Renal pelvis (tissue), 12 donors: ENCODE measurements around the gene NDUFS7. TPM values are rescaled to one million over a fixed set of nuclear protein-coding genes. Genes with fewer than 3 reads are reported as not detected.

Source experiments
- DNase-seq: peaks from one replicate; pipeline ENCODE4 v3.0.0-alpha.2; 2013
- long read RNA-seq, 16 experiments: transcript quantifications; one replicate each; lab custom pipeline, GENCODE V29; 2026
- polyA plus RNA-seq, 3 donors: library from polyadenylated mRNA; unstranded; fragments of 120-200 nt; gene quantifications; one replicate each; pipeline ENCODE4 v1.2.1, GENCODE V29; 2013; ENCODE audit not compliant: insufficient read length in 3 of 3

The NDUFS7 gene
- 10 to 100 TPM; 76.0 to 98.5 (median 94.2) TPM for polyA plus RNA-seq
- long read RNA-seq, donor 1, transcript NDUFS7-217 (1 exons, 3,743 nt): minor isoform, 10 of 80 reads
- long read RNA-seq, donor 1, transcript NDUFS7-201 (8 exons, 1,039 nt): major isoform, 67 of 80 reads
- long read RNA-seq, donor 1, partial matches to known transcripts: 0 of 80 reads
- long read RNA-seq, donor 1, other reads (novel, unspliced or antisense): 0 of 80 reads
- long read RNA-seq, donor 2, transcript NDUFS7-201 (8 exons, 1,039 nt): major isoform, 77 of 100 reads
- long read RNA-seq, donor 2, transcript NDUFS7-217 (1 exons, 3,743 nt): minor isoform, 6 of 100 reads
- long read RNA-seq, donor 2, partial matches to known transcripts: 6 of 100 reads
- long read RNA-seq, donor 2, other reads (novel, unspliced or antisense): 7 of 100 reads
- long read RNA-seq, donor 3, transcript NDUFS7-201 (8 exons, 1,039 nt): major isoform, 66 of 88 reads
- long read RNA-seq, donor 3, partial matches to known transcripts: 15 of 88 reads
- long read RNA-seq, donor 3, other reads (novel, unspliced or antisense): 0 of 88 reads
- long read RNA-seq, donor 4, transcript NDUFS7-201 (8 exons, 1,039 nt): major isoform, 89 of 128 reads
- long read RNA-seq, donor 4, transcript NDUFS7-217 (1 exons, 3,743 nt): minor isoform, 5 of 128 reads
- long read RNA-seq, donor 4, partial matches to known transcripts: 21 of 128 reads
- long read RNA-seq, donor 4, other reads (novel, unspliced or antisense): 8 of 128 reads
- long read RNA-seq, donor 5, transcript NDUFS7-201 (8 exons, 1,039 nt): major isoform, 36 of 49 reads
- long read RNA-seq, donor 5, partial matches to known transcripts: 6 of 49 reads
- long read RNA-seq, donor 5, other reads (novel, unspliced or antisense): 0 of 49 reads
- long read RNA-seq, donor 6, transcript NDUFS7-217 (1 exons, 3,743 nt): minor isoform, 13 of 89 reads
- long read RNA-seq, donor 6, transcript NDUFS7-201 (8 exons, 1,039 nt): major isoform, 65 of 89 reads
- long read RNA-seq, donor 6, partial matches to known transcripts: 7 of 89 reads
- long read RNA-seq, donor 6, other reads (novel, unspliced or antisense): 0 of 89 reads
- long read RNA-seq, donor 7, transcript NDUFS7-217 (1 exons, 3,743 nt): minor isoform, 11 of 148 reads
- long read RNA-seq, donor 7, transcript NDUFS7-201 (8 exons, 1,039 nt): major isoform, 77 of 148 reads
- long read RNA-seq, donor 7, partial matches to known transcripts: 48 of 148 reads
- long read RNA-seq, donor 7, other reads (novel, unspliced or antisense): 8 of 148 reads
- long read RNA-seq, donor 8, transcript NDUFS7-201 (8 exons, 1,039 nt): major isoform, 18 of 24 reads
- long read RNA-seq, donor 8, partial matches to known transcripts: 0 of 24 reads
- long read RNA-seq, donor 8, other reads (novel, unspliced or antisense): 0 of 24 reads
- long read RNA-seq, donor 9, transcript NDUFS7-201 (8 exons, 1,039 nt): major isoform, 76 of 107 reads
- long read RNA-seq, donor 9, transcript NDUFS7-217 (1 exons, 3,743 nt): minor isoform, 5 of 107 reads
- long read RNA-seq, donor 9, partial matches to known transcripts: 22 of 107 reads
- long read RNA-seq, donor 9, other reads (novel, unspliced or antisense): 0 of 107 reads
- long read RNA-seq, donor 10, transcript NDUFS7-217 (1 exons, 3,743 nt): minor isoform, 9 of 93 reads
- long read RNA-seq, donor 10, transcript NDUFS7-201 (8 exons, 1,039 nt): major isoform, 64 of 93 reads
- long read RNA-seq, donor 10, partial matches to known transcripts: 8 of 93 reads
- long read RNA-seq, donor 10, other reads (novel, unspliced or antisense): 5 of 93 reads
- long read RNA-seq, donor 11, transcript NDUFS7-217 (1 exons, 3,743 nt): minor isoform, 7 of 84 reads
- long read RNA-seq, donor 11, transcript NDUFS7-201 (8 exons, 1,039 nt): major isoform, 48 of 84 reads
- long read RNA-seq, donor 11, partial matches to known transcripts: 26 of 84 reads
- long read RNA-seq, donor 11, other reads (novel, unspliced or antisense): 0 of 84 reads
- long read RNA-seq, donor 12, transcript NDUFS7-202 (7 exons, 2,818 nt): minor isoform, 5 of 126 reads
- long read RNA-seq, donor 12, transcript NDUFS7-201 (8 exons, 1,039 nt): major isoform, 84 of 126 reads
- long read RNA-seq, donor 12, transcript NDUFS7-217 (1 exons, 3,743 nt): minor isoform, 12 of 126 reads
- long read RNA-seq, donor 12, partial matches to known transcripts: 16 of 126 reads
- long read RNA-seq, donor 12, other reads (novel, unspliced or antisense): 6 of 126 reads
- long read RNA-seq, donor 13, transcript NDUFS7-217 (1 exons, 3,743 nt): minor isoform, 13 of 50 reads
- long read RNA-seq, donor 13, transcript NDUFS7-201 (8 exons, 1,039 nt): major isoform, 29 of 50 reads
- long read RNA-seq, donor 13, partial matches to known transcripts: 5 of 50 reads
- long read RNA-seq, donor 13, other reads (novel, unspliced or antisense): 0 of 50 reads
- long read RNA-seq, donor 14: 0 reads
- long read RNA-seq, donor 15: 0 reads
- long read RNA-seq, donor 16, transcript NDUFS7-217 (1 exons, 3,743 nt): minor isoform, 5 of 112 reads
- long read RNA-seq, donor 16, transcript NDUFS7-201 (8 exons, 1,039 nt): major isoform, 86 of 112 reads
- long read RNA-seq, donor 16, partial matches to known transcripts: 14 of 112 reads
- long read RNA-seq, donor 16, other reads (novel, unspliced or antisense): 6 of 112 reads

DNA sequence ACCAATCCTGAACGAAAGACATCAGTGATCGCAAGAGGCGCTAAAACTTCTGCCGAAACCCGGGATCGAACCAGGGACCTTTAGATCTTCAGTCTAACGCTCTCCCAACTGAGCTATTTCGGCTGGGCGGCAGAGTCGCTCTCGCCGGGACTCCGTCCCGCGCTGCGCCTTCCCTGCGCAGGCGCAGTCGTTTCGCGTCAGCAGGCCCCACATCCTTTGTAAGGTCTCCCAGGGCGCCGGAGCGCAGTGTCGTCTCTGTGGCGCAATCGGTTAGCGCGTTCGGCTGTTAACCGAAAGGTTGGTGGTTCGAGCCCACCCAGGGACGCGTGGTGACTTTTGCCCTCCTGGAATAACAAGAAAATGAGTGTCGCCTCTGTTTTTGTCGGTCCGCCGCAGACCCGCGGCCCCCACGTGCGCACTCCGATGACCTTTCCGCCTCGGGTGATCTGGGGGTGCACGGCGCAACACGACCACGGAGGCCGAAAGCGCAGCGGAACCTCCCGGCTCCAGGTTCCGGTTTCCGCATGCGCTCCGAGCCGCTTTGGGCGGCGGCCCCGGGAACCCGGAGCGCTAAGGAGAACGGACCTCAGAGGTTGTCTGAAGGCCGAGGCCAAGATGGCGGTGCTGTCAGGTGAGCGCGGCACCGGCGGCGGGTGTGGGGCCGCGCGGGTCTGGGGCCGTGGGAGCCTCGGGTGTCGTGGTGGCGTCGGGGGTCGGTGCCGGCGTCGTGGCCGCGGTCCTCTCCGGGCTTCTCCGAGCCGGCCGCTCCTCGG lies at the start of gene NDUFS7:
Gene NDUFS7, plus strand, starts transcription at position 596 of the 773 bp plus-strand sequence. Its CDS starts 20 bp downstream, at position 616.
- peak; percentile 90 for DNase-seq

DNA sequence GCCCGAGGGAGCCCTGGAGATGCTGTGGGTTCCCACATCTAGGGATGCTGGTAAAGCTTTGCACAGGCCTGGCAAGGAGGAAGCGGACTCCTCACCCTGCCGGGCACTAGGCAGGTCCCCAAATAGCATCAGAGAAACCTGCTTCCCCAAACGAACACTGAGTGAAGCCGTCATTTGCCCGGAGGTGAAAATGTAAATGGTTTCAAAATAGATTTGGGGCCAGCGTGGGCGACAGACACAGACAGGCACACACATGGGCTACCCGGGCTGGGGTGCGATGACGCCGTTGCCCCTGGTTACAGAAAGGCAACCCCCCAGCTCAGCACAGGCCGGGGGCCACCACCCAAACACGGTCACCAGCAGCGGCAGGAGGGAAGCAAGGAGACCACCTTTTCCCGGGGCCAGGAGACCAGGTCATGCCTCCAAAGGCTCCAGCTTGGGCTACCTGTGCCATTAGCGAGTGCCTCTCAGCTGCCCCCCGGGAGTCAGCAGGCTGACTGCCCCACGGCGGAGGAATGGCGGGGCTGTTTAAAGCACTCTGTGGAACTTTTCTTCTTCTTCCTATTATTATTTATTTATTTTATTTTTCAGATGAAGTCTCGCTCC lies 47.5 kb upstream of the NDUFS7 start:
- no peak for DNase-seq

DNA sequence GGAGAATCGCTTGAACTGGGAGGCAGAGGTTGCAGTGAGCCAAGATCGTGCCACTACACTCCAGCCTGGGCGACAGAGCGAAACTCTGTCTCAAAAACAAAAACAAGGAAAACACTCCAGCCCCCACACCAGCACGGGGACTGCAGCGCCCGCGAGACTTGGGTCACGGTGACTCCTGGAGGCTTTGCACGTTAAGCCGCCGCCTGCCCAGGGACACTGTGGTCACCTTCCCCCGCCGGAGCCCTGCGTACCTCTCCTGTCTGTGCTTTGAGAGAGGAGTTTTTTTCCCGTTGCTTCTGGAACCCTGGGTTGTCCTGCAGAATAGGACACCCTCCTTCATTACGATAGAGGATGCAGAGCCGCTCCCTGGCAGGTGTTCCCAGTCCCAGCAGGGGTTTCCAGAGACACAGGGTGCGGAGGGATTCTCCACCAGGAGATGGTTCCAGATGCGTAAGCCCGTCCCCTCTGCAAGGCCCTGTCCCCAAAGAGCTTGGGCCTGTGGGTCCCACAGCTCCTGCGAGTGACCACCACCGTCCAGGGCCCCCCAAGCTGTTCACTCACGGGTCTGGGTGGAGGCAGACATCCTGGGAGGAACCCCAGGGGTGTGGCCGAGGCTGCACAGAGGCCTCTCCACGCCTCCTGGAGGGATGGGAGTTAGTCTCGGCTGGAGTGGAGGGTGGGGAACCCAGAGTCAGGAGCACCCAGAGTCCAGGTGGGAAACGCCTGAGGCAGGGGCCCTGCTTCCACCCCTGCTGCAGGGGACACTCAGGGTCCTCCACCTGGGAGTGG lies 42.8 kb upstream of the NDUFS7 start:
- DNase-seq: no peak

DNA sequence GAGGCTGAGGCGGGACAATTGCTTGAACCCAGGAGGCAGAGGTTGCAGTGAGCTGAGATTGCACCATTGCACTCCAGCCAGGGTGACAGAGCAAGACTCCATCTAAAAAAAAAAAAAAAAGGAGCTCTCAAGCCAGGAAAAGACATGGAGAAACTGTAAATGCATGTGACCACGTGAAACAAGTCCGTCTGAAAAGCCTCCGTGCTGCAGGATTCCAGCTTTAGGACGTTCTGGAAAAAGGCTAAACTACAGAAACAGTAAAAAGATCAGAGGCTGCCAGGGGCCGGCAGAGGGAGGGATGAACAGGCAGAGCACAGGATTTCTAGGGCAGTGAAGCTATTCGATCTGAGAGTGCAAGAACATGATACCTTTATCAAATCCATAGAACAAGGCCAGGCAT lies 40.7 kb upstream of the NDUFS7 start:
- DNase-seq: no peak

DNA sequence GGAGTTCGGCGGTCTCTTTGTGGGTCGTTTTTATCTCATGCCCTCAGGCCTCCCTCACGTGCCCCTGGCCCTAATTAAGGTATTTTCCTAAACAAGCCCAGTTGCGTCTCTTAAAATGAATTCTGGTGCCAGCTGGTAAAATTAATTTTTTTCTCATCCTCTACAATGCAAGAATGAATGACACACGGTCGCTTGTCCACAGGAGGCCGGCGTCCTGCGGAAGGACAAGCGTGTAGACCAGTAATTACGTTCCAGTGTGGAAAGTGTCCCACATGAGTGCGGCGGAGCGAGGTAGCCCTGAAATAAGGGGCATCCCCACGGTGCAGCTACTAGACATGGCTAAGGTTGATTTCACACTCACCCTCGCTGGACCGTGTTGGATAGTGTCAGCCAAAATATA lies 34.5 kb upstream of the NDUFS7 start:
- no peak for DNase-seq

DNA sequence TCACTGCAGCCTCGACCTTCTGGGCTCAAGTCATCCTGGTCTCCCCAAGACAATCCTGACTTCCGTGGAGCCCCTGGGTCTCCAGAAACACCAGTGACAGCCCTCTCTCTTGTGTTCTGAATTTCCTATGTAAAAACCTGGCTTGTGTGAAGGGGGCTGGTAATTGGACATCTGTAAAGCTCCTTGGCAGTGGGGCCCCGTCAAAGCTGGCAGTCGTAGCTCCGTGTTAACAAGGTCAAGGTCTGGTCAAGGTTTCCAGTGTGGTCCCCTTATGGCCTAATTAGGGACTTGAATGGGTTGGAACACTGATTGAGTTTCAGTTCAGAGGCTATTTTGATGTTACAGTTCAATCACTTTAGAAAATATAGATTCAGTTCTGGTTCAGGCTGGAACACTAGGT lies 32.8 kb upstream of the NDUFS7 start:
- DNase-seq: no peak

DNA sequence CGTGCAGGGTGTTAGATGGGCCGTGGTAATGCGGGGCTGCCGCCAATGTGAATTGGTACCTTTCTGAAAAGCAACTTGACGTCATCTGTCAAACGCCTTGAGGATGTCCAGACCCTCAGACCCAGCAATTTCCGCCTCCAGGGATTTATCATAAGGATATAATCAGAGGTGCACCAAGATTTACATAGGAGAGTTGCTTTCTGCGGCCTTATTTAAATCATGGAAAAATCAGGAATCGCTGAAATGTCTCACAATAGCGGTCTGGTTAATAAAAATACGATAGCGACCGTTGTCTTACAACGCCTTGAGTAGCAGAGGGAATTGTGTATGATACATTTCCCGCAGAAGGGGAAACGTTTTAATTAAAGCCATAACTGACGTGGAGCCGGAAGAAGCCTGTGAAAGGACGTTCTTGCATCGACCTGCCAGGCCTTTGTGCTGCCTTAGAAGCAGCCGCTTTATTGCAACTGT lies 32.3 kb upstream of the NDUFS7 start:
- DNase-seq: no peak

DNA sequence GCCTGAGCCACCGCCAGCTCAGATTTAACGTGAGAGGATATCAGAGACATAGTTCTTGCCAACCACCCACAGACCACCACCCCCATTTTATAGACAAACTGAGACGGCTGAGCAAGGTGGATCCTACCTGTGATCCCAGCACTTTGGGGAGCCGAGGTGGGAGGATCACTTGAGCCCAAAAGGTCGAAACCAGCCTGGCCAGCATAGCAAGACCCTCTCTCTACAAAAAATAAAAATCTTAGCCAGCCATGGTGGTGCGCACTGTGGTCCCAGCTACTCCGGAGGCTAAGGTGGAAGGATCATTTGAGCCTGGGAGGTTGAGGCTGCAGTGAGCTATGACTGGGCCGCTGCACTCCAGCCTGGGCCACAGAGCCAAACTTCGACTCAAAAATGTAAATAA lies 30.6 kb upstream of the NDUFS7 start:
- DNase-seq: no peak

DNA sequence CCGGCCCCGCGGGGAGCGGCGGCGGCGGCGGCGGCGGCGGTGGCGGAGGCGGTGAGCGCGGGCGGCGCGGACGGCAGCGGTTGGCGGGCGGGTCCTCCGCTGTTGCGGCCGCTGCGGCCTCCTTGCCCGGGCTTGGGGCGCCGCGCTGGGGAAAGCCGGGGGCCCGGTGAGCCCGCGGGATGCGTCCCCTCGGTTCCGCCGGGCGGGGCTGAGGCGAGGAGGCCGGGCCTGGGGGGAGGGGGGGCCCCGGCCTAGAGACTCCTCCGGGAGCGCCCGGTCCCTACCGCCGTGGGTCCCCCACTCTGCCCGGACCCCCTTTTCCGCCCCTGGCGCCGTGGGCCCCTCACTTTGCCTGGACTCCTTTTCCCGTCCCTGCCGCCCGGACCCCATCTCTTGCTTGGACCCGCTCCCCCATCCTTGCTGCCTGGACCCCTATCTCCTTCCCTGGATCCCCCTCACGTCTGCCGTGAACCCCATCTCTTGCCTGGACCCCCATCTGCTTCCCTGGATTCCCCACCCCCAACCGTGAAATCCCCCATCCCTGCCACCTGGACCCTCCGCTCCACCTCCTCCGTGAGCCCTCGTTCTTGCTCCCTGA lies 28.6 kb upstream of the NDUFS7 start:
- DNase-seq: no peak

DNA sequence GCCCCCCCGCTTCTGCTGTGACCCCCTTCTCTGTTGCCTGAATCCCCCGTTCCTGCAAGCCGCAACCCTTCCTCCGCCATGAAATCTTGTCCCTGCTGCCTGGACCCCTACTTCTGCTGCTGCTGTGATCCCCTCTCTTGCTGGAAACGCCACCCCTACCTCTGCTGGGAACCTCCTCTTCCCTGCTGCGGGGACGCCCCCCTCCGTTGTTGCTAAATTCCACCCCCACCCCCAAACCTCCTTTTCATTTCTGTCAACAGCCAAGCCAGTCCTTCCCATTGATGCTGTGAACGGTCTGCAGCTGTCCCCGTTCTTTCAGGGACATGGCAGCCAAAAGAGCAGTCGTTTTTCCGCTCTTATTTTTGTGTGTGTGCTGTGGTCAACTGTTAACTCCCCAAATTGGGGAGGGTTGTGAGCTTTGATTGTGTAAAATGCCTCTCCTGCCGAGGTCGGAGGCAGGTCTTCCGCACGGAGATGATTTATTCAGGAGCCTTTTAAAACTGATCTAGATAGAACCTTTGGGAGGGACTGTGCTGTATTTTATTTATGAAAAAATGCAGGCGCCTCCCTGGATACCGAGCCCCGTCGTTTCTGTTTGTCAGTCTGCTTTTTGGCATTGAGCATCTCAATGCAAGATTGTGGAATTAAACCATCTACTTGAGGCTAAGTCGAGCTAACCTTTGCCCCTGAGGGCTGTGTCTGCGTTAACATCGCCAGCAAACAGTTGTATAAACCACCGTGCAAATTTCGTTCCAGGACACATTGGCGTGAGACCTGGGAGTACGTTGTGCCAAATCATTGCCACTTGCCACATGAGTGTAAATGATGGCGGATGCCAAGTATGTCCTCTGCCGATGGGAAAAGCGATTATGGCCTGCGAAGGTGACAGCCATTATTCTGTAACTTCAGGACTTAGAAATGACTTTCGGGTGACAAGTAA lies 27.9 kb upstream of the NDUFS7 start:
- DNase-seq: no peak

DNA sequence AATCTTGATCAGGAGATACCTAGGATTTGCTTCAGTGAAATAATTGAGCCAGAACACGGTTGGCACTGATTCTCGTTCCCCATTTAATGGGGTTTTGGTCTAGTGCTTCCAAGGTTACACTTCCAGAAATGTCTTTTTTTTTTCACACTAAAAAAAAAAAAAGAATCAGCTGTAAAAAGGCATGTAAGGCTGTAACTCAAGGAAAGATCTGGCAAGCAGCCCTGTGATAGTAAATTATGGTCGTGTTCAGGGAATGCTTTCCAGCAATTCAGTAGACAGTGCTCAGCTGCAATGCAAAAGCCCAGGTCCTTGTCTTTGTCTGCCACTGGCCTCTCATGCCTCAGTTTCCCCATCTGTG lies 27.2 kb upstream of the NDUFS7 start:
- peak; percentile 82 for DNase-seq

DNA sequence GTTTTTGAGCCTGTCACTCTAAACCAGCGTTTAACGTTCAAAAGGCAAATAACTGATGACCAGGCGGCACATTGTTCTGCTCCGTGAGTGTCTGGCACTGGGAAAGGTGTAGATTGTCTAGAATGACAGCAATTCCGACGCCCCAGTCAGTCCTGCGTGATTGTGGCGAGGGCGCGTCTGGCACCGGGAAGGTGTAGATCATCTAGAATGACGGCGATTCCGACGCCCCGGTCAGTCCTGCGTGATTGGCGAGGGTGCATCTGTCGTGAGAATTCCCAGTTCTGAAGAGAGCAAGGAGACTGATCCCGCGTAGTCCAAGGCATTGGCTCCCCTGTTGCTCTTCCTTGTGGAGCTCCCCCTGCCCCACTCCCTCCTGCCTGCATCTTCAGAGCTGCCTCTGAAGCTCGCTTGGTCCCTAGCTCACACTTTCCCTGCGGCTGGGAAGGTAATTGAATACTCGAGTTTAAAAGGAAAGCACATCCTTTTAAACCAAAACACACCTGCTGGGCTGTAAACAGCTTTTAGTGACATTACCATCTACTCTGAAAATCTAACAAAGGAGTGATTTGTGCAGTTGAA lies 26.1 kb upstream of the NDUFS7 start:
- DNase-seq: no peak

DNA sequence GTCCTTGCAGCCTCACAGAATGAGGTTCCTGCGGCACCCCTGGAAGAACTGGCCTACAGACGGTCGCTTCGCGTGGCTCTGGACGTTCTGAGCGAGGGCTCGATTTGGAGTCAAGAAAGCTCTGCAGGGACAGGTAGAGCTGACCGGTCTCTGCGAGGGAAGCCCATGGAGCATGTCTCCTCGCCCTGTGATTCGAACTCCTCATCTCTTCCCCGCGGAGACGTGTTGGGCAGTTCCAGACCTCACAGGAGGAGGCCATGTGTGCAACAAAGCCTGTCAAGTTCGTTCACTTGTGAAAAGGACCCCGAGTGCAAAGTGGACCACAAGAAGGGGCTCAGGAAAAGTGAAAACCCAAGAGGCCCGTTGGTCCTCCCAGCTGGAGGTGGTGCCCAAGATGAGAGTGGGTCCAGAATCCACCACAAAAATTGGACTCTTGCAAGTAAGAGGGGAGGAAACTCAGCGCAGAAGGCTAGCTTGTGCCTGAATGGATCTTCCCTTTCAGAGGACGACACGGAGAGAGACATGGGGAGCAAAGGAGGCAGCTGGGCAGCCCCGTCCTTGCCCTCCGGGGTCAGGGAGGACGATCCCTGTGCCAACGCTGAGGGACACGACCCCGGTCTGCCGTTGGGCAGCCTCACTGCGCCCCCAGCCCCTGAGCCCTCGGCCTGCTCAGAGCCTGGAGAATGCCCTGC lies 23.4 kb upstream of the NDUFS7 start:
- no peak for DNase-seq

DNA sequence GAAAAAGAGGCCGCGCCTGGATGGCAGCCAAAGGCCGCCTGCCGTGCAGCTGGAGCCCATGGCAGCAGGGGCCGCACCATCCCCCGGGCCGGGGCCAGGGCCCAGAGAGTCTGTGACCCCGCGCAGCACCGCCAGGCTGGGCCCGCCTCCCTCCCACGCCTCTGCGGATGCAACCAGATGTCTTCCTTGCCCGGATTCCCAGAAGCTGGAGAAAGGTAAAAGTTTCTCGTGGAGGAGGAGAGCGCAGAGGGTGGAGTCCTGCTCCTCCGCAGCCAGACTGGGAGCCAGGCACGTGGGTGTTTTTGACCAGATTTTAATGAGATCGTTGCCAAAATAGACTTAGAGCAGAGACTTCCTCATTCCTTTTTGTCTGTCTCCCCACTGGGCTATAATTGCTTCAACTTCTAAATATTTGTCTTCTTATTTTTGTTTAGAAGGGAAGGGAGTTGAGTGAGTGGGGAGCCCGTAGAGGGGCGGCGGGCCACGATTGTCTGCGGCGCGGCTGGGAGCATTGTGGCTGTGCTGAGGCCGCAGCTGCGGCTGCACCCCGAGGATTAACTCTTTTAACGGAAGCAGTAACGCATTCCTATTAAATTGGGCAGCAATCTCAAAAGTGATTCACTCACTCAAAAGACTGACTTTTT lies 22.8 kb upstream of the NDUFS7 start:
- no peak for DNase-seq
